NCI-H2029 treated with DMSO at 0.1 percent for 48 hours (cell line): ENCODE data around the gene PPP4C.
"Not testable (repeated sequence)": the region's sequence is repeated elsewhere in the genome, so short reads cannot be mapped to it uniquely, and the experiment has no call there.

ENCODE experiments used
- DNase-seq: peaks from one replicate; lab custom pipeline; 2025; lab: John Stamatoyannopoulos, UW

PPP4C gene

DNA sequence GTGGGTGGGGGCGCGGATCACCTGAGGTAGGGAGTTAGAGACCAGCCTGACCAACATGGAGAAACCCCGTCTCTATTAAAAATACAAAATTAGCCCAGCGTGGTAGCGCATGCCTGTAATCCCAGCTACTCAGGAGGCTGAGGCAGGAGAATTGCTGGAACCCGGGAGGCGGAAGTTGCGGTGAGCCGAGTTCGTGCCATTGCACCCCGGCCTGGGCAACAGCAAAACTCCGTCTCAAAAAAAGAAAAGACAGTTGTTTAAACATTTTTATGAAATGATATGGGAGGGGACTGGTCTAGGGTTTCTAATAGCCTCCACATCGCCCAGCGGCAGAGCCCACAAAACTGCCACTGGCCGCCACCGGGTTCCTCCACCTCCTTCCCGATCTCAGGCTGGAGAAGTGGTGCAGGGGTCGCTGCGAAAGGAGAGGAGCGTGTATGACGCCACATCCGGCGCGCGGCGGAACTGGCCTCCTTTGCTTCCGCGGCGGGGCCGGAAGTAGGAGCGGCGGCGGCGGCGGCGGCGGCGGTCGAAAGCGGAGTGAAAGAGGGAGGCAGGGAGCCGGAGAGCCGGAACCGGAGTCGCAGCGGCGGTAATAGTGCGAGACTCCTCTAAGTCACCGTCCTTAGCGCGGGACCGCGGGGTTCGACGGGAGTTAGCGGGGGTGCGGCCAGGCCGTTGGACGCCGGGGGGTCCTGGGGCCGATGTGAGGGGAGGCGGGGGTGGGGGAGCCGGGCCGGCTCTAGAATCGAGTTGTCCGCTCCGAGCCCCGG lies at the start of gene PPP4C:
TSS of gene PPP4C (plus strand) at position 492 of the 773 bp plus-strand sequence. CDS start 384 bp downstream, outside the sequence.
- peak; percentile 63 for DNase-seq

DNA sequence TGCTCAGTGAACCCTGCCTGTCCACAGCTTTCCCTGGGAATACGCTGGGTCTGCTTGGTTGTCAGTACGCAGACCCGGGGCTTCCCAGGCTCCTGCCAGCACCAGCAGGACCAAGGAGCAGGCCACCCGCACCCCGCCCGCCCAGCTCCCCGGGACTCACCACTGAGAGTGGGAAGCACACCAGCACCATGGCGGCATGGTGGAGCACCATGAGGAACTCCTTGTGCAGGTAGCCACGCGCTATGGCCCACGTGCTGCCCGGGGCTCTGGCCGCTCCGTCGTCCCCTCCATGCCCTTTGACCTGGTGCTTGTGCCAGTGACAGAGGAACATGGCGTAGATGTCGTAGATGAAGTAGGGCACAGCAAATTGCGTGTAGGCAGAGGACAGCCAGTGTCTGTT lies 49.3 kb upstream of the PPP4C start:
- DNase-seq: no peak

GRCh38 chr16:30027588-30028437 lies 48.0 kb upstream of the PPP4C start:
- no peak for DNase-seq

DNA sequence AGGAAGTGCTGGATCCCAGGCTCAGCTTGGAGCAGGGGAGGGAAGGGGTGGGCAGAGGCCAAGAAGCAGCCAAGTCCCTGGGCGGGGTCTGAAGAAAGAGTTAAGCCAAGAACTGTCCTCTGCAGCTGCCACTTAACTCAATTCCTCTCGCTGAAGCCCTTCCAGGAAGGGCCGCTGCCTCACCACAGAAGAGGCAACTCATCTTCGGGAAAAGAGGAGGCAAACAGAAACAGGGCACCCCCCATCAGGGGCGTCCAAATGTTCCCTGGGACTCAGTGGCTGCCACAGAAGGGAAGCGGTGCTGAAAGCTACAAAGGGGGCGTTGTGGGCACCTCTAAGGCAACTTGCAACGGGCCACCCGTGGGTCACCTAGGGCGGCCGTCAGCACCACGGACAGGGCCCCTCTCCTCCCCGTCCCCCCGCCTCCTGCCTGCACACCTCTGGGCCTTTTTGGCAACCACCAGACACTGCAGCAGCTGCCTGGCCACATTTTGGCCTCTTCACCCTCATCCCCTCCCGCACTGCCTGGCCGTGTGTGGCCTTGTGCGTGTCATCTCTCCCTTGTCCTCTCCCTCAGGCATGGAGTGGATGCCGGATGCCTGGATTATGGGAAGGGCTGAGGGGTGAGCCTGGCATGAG lies 47.2 kb upstream of the PPP4C start:
- no peak for DNase-seq

DNA sequence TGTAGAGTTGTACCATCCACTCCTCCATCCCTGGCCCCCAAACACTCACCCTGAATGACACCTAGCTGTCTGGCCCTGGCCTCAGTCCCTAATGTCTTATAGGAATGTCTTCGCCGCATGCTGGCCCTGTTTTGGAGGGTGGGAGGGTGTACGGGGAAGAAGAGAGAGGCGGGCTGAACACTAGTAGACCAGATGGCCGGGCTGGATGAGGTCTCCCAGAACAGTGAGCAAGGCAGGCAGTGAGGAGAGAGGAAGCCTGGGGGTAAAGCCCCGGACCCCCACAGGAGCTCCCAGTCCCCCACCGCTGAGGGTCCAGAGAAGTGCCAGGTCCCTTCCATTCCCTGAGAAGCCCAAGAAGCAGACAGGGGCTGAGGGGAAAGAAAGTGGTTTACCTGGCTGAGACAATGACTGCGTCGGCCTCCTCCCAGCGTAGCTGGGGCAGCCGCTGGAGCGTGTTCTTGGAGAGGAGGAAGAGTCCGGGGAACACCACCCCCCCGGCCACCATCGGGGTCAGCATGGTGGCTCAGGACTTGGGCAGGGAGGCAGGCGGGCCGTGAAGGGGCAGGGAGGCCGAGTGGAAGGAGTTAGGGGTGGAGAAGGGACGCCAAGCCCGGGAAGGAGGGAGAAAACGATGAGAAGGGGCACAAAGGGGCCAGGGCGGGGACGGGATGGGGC lies 45.6 kb upstream of the PPP4C start:
- no peak for DNase-seq

DNA sequence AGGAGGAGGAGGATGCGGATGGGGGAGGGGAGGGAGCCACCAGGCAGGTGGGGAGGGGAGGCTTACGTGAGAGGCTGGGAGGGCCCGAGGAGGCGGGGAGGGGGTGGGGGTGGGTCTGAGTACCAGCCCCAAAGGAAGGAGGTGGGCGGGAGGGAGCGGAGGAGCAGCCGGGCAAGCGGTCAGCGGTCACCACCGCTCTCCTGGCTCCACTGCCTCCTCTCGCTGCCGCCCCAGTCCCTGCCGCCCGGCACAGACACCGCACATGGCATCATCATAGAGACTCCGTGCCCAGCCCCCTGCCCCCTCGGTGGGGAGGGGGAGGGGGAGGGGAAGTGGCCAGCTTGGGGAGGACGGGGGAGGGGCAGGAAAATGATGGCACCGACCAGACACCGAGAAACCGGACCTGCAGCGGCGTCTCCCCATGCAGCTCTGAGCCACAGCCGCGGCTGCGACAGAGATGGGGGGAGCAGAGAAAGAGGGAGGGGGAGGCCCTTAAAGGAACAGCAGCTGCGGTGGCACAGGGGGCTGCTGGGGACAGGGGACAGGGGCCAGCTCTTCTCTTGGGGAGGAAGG lies 44.9 kb upstream of the PPP4C start, which contains the start of gene TLCD3B:
TSS of gene TLCD3B (minus strand) at position 431 of the 573 bp plus-strand sequence. CDS start 744 bp downstream, outside the sequence.
- DNase-seq: no peak

- DNase-seq: no peak
Measured at GRCh38 chr16:30031477-30031918, 44.3 kb upstream of the PPP4C start.

DNA sequence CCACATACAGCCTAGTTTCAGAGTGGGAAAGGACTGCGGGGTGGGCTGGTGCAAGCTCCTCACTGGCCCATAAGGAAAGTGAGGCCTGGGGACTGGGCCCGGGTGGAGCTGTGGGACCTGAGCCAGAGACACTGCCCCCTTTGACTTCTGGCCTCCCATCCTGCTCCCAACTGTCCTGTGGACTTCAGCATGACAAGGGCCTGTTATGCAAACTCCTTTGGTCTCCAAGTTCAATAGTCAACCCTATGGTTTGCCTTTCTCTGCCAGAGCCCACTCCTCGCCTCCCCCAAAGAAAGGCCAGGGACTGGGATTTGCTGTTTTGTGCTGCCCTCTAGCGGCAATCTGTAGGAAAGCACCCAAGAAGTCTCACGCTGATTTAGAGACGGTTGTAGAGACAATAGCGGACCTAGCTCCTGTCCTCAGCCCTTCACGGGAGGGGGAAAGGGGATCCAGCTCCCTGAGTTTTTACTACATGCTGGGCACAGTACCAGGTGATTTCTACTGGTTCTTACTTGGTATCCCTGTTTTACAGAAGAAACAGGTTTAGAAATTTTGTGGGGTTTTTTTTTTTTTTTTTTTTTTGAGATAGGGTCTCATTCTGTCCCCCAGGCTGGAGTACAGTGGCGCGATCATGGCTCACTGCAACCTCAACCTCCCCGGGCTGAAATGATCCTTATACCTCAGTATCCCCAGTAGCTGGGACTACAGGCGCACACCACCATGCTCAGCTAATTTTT lies 43.5 kb upstream of the PPP4C start:
- DNase-seq: peak; percentile 48

GRCh38 chr16:30033270-30033669 lies 42.5 kb upstream of the PPP4C start:
- no peak for DNase-seq

GRCh38 chr16:30040221-30040620 lies 35.6 kb upstream of the PPP4C start:
- no peak for DNase-seq

- DNase-seq: not testable (repeated sequence)
Measured at GRCh38 chr16:30040690-30041089, 35.1 kb upstream of the PPP4C start.

DNA sequence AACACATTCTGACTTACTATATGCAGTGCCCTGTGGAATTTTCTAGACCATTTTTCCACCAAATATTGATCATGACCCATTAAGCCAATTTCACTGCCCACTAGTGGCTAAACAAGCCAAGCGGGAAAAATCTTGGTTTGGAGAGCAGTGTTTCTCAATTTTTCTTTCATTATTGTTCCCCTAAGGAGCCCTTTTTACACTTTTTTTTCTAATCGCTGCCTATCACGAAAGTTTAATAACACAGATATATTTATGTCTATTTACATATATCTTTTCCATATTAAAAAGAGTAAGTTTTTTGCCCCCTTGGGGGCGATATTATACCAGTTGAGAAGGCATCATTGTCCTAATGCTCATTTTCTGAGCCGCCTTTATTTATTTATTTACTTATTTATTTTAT lies 34.0 kb upstream of the PPP4C start:
- no peak for DNase-seq

DNA sequence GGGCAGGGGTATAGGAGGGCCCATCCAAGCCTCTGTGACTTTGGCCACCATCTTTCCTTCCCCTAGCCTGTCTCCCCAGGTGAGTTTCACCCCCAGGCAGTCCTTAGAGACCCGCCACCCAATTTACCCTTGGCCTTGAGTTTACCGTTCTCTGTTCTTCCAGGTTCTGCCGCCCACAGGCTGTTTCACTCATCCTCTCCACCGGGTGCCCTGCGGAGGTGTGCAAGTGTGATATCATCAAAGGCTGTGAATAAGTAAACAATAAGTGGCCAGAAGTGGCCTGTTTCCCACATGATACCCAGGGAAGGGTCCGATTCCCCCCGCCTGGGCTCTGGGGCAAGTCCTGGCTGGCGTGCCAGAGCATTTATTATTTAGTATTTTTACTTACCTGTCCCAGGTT lies 29.6 kb upstream of the PPP4C start:
- no peak for DNase-seq

- DNase-seq: no peak
Measured at GRCh38 chr16:30046588-30046987, 29.2 kb upstream of the PPP4C start.

DNA sequence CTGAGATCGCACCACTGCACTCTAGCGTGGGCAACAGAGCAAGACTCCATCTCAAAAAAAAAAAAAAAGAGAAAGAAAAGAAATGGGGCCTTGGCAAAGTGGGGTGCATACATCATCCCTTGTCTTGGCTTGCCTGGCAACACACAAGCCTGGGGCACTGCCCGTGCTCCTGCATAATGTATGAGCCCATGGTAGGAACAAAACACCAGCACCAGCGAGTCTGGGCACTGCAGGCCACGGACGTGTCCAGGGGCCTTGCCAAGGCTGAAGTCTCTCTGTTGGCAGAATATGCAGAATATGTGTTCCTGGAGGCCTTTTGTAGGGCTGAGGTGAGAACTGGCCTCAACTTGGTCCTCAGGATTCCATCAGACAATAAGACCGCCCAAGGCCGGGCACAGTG lies 25.9 kb upstream of the PPP4C start:
- no peak for DNase-seq

DNA sequence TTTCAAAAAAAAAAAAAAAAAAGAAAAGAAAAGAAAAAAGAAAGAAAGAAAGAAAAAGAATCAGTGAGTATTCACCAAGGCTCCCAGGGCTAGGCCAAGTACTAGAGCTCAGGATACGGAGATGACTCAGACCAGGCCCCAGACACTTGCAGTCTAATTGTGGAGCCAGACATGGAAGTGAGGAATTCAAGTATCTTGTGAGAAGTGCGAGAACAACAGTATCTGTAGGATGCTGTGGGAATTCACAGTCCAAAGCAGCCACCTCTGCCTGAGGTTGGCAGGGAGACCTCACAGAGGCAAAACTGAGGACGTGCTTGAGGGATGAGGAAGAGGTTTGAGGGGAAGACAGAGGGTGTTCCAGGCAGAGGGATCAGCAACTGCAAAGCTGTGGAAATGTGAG lies 24.3 kb upstream of the PPP4C start:
- DNase-seq: no peak

- peak; percentile 69 for DNase-seq
Measured at GRCh38 chr16:30052671-30053372, 23.0 kb upstream of the PPP4C start.

DNA sequence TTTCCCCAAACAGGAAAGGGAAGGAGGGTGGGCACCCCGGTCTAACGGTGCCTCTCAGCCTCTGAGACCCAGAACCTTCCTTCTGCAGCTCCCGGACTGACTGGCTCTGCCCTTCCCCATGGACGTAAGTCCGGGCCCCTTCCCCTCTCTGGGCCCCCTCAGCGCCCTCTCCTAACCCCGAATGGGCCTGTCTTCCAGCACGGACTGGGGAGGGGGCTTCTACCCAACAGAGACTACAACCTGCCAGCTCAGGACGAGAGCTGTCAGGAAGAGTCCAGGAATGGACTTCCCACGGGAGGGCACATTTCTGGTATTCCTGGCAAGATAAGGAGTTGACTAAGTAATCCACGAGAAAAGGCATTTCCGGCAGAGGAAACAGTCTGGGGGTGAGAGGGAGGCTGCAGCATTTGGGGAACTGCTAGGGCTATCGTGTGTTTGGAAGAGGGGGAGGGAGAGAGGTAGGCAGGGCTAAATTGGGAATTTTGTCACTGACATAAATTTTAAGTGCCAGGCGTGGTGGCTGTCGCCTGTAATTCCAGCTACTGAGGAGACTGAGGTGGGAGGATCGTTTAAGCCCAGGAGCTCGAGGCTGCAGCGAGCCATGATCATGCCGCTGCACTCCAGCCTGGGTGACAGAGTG lies 22.3 kb upstream of the PPP4C start:
- no peak for DNase-seq

DNA sequence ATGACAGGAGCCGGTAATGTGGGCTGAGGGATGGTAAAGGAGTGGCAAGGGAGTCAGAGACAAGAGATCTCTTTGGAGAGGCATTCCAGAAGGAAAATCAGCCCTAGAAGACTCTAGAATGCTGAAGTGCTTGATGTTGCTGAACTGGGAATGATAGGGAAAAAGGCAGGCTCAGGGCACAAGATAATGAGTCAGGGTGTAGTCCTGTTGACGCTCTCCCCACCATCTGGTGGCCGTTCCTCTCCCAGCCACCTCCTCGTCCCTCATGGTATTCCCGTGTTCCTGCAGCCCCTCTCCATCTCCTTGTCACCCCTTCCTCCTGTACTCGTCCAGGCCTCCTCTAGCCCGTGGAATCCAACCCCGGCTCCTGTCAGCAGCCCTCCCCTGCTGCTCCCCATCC lies 21.3 kb upstream of the PPP4C start:
- no peak for DNase-seq
